ENCODE measurements around the gene KDELR1. TPM values are rescaled to one million over a fixed set of nuclear protein-coding genes. Genes with fewer than 3 reads are reported as not detected.

Gene KDELR1
- total RNA-seq, 1 experiment from 2014 or later: 111 TPM

DNA sequence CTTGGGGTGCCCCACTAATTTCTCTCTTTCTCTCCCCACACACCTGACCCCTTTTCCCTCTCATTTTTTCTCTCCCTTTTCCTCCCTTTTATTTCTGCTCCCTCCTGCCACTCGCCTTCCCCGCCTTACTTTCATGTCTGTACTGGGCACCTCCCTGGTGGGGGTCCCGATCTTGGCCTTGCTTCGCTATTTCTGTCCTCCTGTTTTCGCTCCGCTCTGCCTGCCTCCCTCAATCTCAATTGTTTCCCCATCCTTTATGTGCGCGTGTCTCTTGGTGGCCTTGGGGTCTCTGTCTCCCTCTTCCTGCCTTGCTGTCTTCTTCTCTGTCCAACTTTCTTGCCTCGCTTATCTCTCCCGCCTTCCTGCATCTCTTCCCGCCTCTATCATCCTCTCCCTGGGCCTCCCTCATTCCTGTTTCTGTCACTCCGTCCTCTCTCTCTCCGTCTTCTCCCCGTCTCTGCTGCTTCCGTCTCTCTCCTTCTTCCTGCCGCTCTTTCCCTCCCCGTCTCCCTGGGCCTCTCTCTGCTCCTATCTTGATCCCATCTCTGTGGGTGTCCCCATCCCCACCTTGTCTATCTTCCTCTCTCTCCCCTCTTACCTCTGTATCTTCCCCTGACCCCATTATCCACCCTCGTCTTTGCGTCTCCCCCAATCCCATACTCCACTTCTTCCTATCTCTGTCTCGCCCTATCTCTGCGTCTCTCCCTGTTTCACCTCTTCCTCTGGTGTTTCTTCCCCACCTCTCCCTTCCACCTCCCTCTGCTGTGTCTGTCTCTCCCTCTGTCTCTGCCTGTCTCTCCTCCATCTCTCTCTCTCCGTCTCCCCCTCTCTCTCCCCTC, 6.1 kb upstream of the KDELR1 start:
- Histone ChIP-seq H3K36me3 (ENCODE audit: control insufficient read depth, insufficient read depth, low read length) (no peaks in the 10 kb centered on the region; the same call in 1 of the 2 replicates), H3K9me3 (ENCODE audit: control insufficient read depth, insufficient read depth, low read depth, low read length) (no peaks in the 10 kb centered on the region), H3K27me3 (ENCODE audit: control insufficient read depth, insufficient read depth, low read length) (no peaks in the 10 kb centered on the region), H3K4me1 (ENCODE audit: control insufficient read depth, insufficient read depth, low read length) (peaks cover 32% of the 10 kb centered on the region), H3K4me3 (ENCODE audit: low read depth in 2 of 2, low read length in 2 of 2) (peak overlapping the region; percentile 41 to 62), H3K27ac (ENCODE audit: low read length) (peak overlapping the region; percentile 88)
- CTCF ChIA-PET: no interaction called here
- intact Hi-C loops (cut with micrococcal nuclease; ENCODE audit: unreplicated experiment): no loop called here
- no peak for DNase-seq (ENCODE audit: low read depth, low spot score)
- ATAC-seq: no peak
- in situ Hi-C loops (cut with HindIII; ENCODE audit: low pct_unique_long_range_greater_than_20kb, low sequenced_read_pairs): no loop called here
- TSS peak; percentile 96 for BruUV-seq (replicated peaks)
- TF ChIP-seq TCF7L2 (IDR thresholded peaks at IDR 0.05; ENCODE audit: low read depth, low read length) (no peak), POLR2AphosphoS5 (IDR thresholded peaks at IDR 0.05; ENCODE audit: low read depth, low read length) (no peak), SIN3A (IDR thresholded peaks at IDR 0.05; ENCODE audit: borderline replicate concordance, insufficient read depth, low read depth, low read length) (no peak)
- TF ChIP-seq, protein P1, sequence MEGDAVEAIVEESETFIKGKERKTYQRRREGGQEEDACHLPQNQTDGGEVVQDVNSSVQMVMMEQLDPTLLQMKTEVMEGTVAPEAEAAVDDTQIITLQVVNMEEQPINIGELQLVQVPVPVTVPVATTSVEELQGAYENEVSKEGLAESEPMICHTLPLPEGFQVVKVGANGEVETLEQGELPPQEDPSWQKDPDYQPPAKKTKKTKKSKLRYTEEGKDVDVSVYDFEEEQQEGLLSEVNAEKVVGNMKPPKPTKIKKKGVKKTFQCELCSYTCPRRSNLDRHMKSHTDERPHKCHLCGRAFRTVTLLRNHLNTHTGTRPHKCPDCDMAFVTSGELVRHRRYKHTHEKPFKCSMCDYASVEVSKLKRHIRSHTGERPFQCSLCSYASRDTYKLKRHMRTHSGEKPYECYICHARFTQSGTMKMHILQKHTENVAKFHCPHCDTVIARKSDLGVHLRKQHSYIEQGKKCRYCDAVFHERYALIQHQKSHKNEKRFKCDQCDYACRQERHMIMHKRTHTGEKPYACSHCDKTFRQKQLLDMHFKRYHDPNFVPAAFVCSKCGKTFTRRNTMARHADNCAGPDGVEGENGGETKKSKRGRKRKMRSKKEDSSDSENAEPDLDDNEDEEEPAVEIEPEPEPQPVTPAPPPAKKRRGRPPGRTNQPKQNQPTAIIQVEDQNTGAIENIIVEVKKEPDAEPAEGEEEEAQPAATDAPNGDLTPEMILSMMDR (IDR thresholded peaks at IDR 0.05): no peak
- TF ChIP-seq, protein P2, sequence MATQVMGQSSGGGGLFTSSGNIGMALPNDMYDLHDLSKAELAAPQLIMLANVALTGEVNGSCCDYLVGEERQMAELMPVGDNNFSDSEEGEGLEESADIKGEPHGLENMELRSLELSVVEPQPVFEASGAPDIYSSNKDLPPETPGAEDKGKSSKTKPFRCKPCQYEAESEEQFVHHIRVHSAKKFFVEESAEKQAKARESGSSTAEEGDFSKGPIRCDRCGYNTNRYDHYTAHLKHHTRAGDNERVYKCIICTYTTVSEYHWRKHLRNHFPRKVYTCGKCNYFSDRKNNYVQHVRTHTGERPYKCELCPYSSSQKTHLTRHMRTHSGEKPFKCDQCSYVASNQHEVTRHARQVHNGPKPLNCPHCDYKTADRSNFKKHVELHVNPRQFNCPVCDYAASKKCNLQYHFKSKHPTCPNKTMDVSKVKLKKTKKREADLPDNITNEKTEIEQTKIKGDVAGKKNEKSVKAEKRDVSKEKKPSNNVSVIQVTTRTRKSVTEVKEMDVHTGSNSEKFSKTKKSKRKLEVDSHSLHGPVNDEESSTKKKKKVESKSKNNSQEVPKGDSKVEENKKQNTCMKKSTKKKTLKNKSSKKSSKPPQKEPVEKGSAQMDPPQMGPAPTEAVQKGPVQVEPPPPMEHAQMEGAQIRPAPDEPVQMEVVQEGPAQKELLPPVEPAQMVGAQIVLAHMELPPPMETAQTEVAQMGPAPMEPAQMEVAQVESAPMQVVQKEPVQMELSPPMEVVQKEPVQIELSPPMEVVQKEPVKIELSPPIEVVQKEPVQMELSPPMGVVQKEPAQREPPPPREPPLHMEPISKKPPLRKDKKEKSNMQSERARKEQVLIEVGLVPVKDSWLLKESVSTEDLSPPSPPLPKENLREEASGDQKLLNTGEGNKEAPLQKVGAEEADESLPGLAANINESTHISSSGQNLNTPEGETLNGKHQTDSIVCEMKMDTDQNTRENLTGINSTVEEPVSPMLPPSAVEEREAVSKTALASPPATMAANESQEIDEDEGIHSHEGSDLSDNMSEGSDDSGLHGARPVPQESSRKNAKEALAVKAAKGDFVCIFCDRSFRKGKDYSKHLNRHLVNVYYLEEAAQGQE (IDR thresholded peaks at IDR 0.05; ENCODE audit: insufficient read depth in 1 of 2, low read depth in 2 of 2, low read length in 1 of 2): no peak
- POLR2A ChIA-PET: no interaction called here

DNA sequence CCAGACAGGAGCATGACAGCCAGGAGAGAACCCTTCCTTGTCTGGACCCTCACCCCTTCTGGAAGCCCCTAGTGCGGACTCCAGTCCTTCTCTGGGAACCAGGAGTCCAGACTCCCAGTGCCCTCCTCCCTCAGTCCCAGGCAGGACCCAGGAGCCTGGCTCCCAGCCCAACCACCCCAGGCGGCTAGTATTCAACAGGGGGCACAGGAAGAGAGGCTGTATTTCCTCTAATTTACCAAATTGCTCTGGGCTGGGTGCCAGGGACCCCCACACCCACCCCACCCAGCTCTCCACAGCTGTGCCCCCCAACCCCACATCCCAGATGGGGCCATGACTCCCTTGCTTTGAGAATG, 5.4 kb upstream of the KDELR1 start:
- in situ Hi-C loops (cut with HindIII; ENCODE audit: low pct_unique_long_range_greater_than_20kb, low sequenced_read_pairs) (no loop called here), intact Hi-C loops (cut with micrococcal nuclease; ENCODE audit: unreplicated experiment) (no loop called here)
- BruUV-seq (replicated peaks): no TSS peak
- H3K9me3 ChIP-seq (ENCODE audit: control insufficient read depth, insufficient read depth, low read depth, low read length): no peaks in the 10 kb centered on the region
- POLR2A ChIA-PET: no interaction called here
- H3K27me3 ChIP-seq (ENCODE audit: control insufficient read depth, insufficient read depth, low read length): no peaks in the 10 kb centered on the region
- DNase-seq (ENCODE audit: low read depth, low spot score): no peak
- H3K36me3 ChIP-seq (ENCODE audit: control insufficient read depth, insufficient read depth, low read length): no peaks in the 10 kb centered on the region; the same call in 1 of the 2 replicates
- TF ChIP-seq TCF7L2 (IDR thresholded peaks at IDR 0.05; ENCODE audit: low read depth, low read length) (no peak), SIN3A (IDR thresholded peaks at IDR 0.05; ENCODE audit: borderline replicate concordance, insufficient read depth, low read depth, low read length) (no peak), POLR2AphosphoS5 (IDR thresholded peaks at IDR 0.05; ENCODE audit: low read depth, low read length) (no peak)
- TF ChIP-seq, protein P1 (IDR thresholded peaks at IDR 0.05): no peak
- TF ChIP-seq, protein P2 (IDR thresholded peaks at IDR 0.05; ENCODE audit: insufficient read depth in 1 of 2, low read depth in 2 of 2, low read length in 1 of 2): no peak
- H3K4me3 ChIP-seq (ENCODE audit: low read depth in 2 of 2, low read length in 2 of 2): peak overlapping the region in 1 of 2 experiments; percentile 67; a peak in 1 of 4 replicates
- no peak for ATAC-seq
- peaks cover 33% of the 10 kb centered on the region for H3K4me1 ChIP-seq (ENCODE audit: control insufficient read depth, insufficient read depth, low read length)
- CTCF ChIA-PET: no interaction called here
- H3K27ac ChIP-seq (ENCODE audit: low read length): peak overlapping the region; percentile 88; the same call in 1 of the 2 replicates

All from Panc1 (cell line).